ENCODE measurements around the gene USP24.
"Not testable (repeated sequence)": the region's sequence is repeated elsewhere in the genome, so short reads cannot be mapped to it uniquely, and the experiment has no call there.

Gene USP24

DNA sequence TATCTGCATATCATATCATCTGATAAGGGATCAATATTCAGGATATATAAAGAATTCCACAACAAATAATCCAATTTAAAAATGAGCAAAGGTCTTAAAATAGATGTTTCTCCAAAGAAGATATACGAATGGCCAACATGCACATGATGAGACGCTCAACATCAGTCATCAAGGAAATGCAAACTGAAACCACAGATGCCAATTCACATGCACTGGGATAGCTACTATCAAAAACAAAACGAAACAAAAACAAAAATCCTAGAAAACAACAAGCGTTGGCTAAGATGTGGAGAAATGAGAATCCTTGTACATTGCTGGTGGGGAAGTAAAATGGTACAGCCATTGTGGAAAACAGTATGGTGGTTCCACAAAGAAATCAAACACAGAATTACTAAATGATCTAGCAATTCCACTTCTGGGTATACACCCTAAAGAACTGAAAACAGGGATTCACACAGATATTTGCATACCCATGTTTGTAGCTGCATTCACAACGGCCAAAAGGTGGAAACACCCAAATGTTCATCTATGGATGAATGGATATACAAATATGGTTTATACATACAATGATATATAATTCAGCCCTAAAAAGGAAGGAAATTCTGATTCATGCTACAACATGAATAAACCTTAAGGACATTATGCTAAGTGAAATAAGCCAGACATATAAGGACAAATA lies 96.4 kb downstream of the USP24 start:
- DNase-seq = no peak

DNA sequence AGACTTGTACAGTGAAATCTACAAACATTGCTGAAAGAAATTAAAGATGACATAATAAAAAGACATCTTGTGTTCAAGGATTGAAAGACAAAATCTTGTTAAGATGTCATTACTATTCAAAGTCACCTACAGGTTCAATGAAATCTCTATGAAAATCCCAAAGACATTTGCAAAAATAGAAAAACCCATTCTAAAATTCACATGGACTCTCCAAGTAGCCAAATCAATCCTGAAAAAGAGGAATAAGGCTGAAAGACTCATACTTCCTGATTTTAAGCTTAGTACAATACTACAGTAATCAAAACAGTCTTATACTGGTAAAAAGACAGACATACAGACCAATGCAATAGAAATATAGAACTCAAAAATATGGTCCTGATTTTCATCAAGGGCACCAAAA lies 97.2 kb downstream of the USP24 start:
- DNase-seq = no peak

DNA sequence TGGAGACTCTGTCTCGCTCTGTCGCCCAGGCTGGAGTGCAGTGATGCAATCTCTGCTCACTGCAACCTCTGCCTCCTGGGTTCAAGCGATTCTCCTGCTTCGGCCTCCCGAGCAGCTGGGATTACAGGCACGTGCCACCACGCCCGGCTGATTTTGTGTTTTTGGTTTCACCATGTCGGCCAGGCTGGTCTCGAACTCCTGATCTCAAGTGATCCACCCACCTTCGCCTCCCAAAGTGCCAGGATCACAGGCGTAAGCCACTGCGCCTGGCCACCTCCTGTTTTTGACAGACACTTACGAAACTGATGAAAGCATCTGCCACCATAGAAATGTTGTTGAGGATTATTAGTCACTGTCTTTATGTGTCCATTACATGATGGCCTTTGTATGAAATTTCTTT lies 106.2 kb downstream of the USP24 start:
- not testable (repeated sequence) for DNase-seq

DNA sequence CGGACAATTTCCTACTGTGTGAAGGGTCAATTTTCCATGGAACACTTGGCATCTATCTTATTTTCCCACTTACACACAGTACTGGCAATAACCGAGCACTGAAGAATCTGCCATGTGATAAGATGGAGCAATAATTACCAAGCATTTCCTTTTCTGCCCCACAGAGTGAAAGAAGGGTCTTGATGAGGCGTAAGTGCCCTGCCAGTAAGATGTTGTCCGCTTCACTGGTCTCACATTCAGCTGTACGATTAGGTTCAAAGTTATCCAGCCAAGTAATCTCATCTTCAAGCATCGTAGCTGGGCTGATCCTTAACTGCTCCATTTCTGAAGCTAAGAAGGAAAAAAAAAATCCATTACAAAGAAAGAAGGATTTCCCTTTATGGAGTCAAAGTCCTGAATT lies 108.1 kb downstream of the USP24 start:
- no peak for DNase-seq

DNA sequence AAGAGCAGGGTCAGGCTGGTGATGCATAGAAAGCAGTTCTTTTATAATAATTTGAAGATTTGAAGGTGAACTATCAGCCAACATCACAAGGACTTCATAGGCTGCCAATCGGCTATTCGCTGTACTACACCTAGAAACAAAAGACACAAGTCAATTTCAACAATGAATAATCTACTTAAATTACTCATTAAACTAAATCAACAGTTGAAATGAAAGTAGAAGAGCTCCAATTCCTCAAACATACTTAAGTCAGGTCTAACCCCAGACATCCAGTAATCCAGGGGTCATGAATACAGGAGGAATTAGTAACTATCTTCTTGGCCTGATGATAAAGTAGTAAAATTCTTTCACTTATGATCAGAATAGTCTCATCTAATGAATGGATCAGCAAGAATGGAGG lies 111.3 kb downstream of the USP24 start:
- DNase-seq = no peak

DNA sequence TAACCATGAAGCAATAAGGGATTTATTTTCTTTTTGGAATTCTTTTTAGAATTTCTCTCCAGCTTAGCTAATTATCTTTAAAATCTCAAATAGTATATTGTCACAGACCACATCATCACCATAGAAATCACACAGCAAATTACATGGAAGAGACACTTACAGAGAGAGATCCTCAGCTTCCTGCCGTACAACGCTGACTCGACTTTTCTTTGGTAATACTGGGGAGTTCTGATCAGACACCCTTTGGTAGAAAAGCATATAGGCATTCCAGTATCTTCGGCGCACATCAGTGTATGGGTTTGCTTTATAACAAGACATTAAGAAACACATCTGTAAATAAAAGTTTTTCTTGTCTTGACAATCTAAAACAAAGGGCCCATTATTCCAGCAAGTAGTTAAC lies 120.1 kb downstream of the USP24 start:
- DNase-seq = no peak

DNA sequence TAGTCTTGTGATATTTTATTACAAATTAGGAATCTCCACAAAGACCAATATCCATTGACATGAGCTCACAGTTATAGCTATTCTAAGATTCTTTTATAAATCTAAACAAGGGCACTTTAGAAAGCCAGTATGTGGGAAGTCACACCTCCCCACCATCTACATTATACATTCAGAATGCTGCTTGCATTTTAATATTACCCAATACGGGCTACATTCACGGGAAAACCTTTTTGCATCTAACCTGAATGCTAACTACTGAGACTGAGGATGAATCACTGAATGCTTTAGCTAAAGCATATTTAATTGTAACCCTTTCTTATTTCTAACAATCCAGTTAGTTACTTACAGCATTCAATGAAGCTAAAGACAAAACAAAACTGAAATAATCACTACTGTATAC lies 122.7 kb downstream of the USP24 start:
- DNase-seq = no peak

DNA sequence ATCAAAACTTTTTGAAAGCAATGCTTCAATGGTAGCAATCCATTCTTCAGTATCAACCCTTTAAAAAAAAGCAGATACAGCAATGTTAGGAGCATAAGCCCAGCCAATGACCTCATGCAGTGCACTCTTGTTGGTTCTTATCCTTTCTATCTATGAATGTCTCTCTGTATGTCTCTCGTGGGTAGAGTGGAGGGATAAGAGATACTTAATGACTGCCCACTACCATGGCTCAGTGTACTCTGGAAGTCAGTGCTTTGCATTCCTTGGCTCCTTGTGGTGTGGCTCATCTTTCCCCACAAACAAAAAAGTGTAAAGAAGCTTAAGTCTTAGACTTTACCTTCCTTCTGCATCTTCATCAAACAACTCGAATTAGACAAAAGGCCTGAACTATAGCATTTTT lies 125.5 kb downstream of the USP24 start:
- DNase-seq = no peak

DNA sequence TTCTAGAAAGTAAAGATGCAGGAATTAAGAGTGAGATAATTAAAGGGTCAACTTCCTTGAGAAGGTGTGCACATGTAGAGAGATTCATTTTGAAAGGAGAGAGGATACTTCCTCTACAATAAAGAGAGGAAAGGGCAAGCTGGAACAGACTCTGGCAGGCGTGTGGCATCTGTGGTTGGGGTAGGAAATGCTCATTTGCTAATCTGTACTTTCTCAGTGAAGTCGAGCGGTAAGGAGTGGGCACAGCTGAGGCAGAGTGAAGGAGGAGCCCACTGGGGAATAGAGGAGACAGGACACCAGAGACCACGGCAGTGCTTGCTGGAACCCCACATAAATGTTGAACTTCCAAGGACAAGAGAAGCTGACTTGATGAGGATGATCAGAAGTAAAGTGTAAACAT lies 126.8 kb downstream of the USP24 start:
- DNase-seq = peak in 1 of 5 experiments; percentile 33

DNA sequence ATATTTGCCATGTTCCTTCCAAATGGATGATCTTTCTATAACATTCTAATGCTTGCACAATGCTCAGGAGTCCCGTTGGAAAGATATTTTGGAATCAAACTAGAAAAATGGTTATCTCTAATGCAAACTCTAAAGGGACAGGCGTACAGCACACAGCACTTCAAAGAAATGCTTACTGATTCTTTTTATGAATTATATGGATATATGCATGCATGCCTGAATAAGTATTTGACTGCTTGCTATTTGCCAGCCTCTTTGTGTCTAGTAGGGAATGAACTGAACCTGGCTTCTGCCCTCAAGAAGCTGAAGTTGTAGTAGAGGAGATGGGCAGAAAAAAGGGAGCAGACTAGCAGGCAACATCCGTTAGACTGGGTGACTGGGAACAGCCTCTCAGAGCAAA lies 127.7 kb downstream of the USP24 start:
- DNase-seq = no peak

DNA sequence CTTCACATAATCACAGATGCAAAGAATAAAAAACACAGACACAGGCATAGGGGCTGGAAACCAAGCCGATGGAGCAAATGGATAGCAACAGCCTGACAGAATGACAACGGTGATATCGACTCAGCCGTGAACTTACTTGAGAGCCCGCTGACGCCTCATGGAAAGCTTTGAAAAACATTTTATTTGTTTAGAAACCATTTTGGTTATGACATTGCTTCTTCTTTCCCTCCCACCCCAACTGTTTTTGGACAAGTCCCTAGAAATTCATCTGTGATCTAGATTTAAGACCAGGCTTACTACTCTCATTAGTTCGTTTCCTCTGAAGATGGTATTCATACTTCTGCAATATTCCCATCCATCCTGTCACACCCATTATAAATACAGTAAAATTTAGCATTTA lies 130.9 kb downstream of the USP24 start:
- no peak for DNase-seq

DNA sequence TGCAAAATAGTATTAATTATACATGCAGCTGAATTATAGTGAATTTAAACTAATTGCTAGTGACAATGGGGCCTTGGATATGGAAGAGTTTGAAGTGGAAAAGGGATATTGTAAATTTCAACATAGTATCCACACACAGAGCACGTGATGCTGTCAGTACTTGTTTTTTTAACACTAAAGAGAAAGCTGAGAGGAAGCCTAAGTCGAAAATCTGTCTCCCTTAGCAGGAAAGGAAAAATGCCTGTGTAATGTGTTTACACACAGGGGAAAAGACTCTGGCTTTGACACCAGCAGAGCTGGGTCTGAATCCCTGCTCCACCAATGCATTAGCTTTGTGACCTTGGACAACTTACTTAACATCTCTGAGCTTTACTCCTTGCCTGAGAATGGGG lies 133.3 kb downstream of the USP24 start:
- no peak for DNase-seq

DNA sequence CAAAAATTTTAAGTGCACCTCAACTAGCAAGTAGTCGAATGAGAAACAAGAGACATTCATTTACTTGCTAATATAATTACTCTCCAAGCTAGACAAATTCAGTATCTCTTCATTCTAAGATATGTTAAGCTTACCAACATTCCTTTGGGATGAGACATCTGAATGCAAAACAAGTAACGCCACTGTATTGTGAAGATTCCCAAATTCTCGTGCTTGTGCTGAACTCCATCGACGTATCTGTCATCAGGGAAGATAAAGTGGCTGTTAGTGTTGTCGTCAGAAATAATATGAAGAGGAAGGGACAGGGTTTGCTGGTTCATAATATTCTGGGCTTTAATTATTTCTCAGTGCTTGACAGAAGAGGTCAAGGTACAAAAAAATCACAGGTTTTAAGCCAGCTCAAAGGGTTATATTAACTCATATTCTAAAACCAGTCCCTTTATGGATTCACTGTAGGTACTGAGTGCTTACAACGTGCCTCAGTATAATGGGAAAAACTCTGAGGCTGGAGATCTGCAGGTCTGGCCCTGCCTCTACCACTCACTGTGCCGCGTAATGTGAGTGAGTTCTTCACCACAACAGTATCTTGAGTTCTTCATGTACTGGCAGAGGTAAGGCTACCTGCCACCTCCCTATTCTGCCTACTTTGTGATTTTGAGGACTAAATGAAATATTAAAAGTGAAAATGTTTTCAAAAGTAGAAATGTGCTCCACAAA lies 133.8 kb downstream of the USP24 start:
- no peak for DNase-seq

DNA sequence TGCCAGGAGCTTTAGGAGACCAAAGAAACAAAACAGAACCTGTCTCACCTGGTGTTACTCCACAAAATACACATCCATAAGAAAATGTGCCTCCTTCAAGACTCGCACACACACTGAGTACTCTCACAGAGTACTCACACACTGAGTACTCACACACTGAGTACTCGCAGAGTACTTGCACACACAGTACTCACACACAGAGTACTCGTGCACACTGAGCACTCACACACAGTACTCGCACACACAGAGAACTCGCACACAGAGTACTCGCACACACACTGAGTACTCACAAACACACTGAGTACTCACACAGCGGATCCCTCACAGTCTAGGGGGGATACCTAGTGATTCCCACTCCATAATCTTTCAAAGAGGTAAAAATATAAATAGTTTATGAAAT lies 135.5 kb downstream of the USP24 start:
- no peak for DNase-seq

DNA sequence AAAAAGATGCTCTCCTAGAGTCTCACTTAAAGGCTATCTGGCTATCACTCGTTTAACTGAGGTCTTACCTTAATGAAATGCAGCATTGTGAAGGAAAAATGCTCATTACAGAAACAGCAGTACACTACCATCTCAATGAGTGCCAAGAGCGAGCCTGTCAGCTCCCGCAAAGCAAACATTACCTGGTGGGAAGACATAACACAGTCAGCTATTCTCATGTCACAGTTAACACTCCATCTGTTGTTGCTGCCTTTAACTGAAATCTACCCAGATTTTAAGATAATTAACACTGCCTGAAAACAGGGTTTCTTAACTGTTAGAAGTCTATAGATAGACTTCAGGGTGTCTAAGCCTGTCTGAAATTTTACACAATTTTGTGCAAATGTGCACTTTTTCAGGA lies 136.7 kb downstream of the USP24 start:
- no peak for DNase-seq

DNA sequence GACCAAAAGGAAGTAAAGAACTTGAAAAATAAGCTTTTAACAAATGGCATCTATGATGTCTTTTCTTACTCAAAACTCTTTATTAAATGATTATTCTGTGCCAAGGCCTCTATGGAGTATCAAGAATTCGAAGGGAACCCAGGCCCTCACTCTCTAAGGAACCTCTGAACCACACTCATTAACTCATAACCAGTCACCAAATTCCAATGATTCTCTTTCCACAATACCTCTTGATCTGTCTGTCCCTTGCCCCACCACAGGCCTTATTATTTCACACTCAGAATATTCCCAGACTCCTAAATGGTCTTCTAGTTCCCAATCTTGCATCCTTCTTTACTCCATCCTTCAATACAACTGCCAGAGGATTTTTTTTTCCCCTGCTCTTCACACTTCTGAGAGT lies 138.8 kb downstream of the USP24 start:
- DNase-seq = no peak

DNA sequence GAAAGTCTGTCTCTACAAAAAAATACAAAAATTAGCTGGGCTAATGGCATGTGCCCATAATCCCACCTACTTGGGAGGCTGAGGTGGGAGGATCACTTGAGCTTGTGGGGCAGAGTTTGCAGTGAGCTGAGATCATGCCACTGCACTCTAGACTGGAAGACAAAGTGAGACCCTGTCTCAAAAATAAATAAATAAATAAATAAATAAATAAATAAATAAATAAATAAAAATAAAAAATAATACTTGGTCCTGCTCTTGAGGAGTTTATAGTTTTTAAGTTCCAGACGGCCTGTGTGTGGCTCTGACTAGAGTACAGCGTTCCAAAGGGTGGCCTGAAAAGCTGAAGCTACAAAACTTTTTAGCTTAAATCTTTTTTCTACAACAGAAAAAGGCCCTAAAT lies 140.7 kb downstream of the USP24 start:
- no peak for DNase-seq

DNA sequence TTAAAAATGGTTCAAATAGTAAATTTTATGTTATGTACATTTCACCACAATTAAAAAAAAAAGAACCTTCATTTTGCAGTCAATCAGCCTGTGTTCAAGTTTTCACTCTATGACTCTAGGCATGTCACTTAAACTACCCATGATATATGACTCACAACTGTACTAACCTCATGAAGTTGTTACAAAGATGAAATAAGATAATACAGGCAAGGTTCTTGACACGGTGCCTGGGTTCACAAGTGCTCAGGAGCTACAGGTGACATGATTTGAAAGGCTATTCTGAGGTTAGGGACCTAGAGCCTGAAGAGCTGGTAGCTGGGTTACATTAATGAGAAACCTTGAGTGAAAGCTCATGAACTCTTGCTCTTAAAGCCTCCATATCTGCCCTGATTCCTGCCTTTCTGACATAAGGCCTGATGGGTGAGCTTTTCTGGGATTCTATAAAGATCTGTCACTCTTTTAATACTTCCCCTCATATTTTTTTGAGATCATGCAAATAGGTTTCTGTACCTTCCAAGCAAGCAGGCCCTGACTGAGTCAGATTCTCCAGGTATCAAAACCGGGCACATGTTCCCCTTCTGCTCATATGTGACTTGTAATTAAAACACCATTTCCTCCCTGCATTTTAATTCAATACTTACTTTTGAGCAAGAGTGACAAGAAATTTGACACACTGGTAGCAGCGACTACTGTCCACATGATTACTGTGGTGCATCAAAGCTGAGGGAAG lies 141.8 kb downstream of the USP24 start:
- peak in 1 of 5 experiments; percentile 87 for DNase-seq

DNA sequence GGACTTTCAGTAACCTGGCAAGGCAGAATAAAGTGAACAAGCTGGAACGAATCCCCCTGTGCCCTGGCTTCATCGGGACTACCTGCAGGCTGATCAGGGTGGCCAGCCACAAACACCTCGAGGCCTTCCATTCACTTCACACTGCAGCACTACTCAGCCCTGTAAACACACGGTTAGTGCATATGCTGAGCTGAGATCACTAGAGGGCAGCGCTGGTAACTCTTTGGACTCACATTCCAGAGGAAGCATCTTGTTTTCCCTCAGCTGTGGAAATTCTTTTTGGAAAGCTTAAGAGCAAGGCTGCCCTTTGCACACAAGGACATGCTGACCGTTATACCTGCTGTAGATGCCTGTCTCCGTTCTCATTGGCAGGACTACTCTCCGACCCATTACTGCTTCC lies 143.7 kb downstream of the USP24 start:
- peak in 1 of 5 experiments; percentile 22 for DNase-seq

DNA sequence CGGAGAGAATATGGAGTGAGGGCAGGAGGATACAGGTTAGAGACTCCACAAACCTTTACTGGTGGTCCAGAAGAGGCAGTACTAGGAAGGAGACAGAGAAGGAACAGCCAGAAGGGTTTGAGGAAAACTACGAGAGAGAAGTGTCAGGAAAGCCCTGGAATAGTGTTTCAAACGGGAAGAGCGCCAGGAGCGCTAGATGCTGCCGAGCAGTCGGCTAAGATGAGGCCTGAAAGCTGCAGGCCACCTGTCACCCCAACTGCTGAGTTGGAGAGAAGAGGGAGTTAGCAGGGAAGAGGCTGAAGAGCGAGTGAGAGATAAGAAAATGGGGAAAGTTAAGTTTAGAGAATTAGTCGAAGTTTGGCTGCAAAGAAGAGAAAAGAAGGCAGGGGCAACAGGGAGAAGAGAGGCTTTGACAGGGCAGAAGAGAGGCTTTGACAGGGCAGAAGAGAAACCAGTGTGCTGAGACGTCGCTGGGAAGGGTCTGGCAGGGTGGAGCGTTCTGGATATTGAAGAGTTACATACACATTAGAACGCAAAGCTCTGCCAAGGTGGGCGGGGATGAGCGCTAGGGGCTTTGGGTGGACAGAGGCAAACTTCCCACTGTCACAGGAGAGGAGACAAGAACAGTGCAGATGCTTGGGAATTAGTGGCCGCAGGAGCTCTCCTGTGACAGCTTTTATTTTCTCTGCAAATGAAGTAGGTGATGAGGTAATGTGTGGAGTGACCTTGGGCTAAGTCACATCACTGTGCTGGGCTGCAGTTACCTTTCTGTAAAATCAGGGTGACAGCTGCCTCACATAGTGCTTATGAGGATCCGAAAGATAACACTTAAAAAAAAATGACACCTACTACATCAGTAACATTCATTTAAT lies 144.6 kb downstream of the USP24 start:
- DNase-seq = no peak

DNA sequence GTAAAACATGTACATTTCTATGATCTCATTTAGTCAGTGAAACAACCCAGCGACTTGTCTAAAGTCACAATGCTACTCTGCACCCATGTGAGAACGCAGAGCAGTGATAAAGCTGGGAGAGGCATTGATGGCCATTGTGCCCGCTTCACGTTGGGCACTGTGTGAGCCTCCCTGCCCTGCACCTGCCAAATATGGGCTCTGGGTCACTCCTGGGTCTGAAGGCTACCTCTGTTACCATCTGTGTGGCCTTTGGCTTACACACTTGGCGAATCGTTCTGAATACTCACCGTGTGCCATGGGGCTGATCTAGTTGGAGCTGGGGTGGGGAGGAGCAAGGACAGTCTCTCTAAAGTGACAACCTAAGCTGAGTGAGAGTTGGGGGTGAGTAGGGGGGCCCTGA lies 145.9 kb downstream of the USP24 start:
- no peak for DNase-seq

DNA sequence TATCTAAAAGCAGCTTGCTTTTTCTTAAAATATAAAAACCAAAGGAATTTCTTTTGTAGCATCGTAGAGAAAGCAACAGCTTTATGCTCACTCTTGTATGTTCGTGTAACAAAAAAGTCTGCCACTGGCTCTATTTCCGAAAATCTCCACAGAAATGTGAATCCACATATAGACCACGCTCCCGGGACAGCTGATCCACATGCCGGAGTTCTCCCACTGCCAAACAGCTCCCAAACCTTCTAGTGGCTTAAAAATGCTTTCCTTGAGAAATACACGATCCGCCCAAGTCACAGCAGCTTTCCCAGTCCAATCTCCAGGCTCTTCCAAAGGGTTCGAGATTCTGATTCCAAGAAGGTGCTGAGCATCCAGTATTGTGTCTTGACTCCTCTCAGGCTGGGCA lies 146.5 kb downstream of the USP24 start:
- no peak for DNase-seq

DNA sequence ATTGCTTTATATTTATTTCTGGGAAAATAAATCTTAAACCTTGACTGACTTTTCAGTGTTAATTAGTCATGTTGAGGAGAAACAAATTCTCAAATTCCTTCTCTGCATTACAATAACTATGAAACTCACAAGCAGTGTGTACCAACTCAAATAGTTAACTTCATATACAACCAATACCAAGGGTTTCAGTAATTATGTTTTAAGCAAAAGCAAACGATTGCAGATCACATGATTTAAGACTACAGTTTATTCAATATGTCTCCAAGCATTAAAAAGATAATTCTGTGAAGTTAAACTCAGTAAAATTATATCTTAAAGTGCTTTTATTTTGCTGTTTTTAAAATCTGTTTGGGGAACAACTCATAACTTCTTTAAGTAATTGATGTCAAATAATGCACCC lies 147.2 kb downstream of the USP24 start:
- no peak for DNase-seq

All from T-helper 2 cell (primary cell).